Prostate gland (tissue), 2 donors: ENCODE measurements around the gene SHANK3. TPM values are rescaled to one million over a fixed set of nuclear protein-coding genes. Genes with fewer than 3 reads are reported as not detected.

Experiments
- DNase-seq: peaks from one replicate; pipeline ENCODE4 v3.0.0-alpha.2; 2019; ENCODE audit warnings: low spot score
- H3K27ac ChIP-seq, 2 donors: fragments of 200-600 bp; sonication (generic); 2 replicates each; pipeline ENCODE4 v1.5.1; 2017 to 2019
- H3K27me3 ChIP-seq: fragments of 200-600 bp; sonication (generic); replicated peaks from 2 replicates; pipeline ENCODE4 v1.5.1; 2019; ENCODE audit not compliant: insufficient read depth
- H3K36me3 ChIP-seq, 2 donors: fragments of 200-600 bp; sonication (generic); 1 replicate in 1 of 2; 2 replicates in 1 of 2; pipeline versions ENCODE4 v1.5.1 to v1.8.1; 2017 to 2019
- H3K4me1 ChIP-seq: fragments of 200-600 bp; sonication (generic); replicated peaks from 2 replicates; pipeline ENCODE4 v1.5.1; 2019
- H3K4me3 ChIP-seq, 2 donors: fragments of 200-600 bp; sonication (generic); 2 replicates each; pipeline ENCODE4 v1.5.1; 2017 to 2019
- H3K9me3 ChIP-seq: fragments of 200-600 bp; sonication (generic); 2 replicates; pipeline ENCODE4 v1.5.1; 2017
- POLR2A ChIP-seq: fragments of 450-650 bp; IDR thresholded peaks from one replicate; pipeline ENCODE4 v1.6.1; 2016; ENCODE audit warnings: antibody characterized with exemption, mild to moderate bottlenecking
- POLR2AphosphoS5 ChIP-seq: sonication (generic); formaldehyde crosslinking; IDR thresholded peaks from one replicate; pipeline ENCODE4 v1.6.1; 2017; ENCODE audit warnings: antibody characterized with exemption
- WGBS: methylation state at CpG from one replicate; pipeline ENCODE4 v1.1.5; 2018; 5-methylcytosine and 5-hydroxymethylcytosine counted together
- intact Hi-C: fragments of 100-400 bp; cut with DNase I; formaldehyde crosslinking; loops from one replicate; pipeline ENCODE4 v1.14.2; 2022
- total RNA-seq, 2 donors: library from RNA; depleted of rRNA; stranded (reverse); fragments of >200 nt; gene quantifications; one replicate each; pipeline ENCODE4 v1.1.0, GENCODE V29; 2016
- TF ChIP-seq, protein P1 (sequence below), 4 experiments: fragments of 200-600 bp in 2 of 4; fragments of 450-650 bp in 2 of 4; sonication (generic) in 2 of 4; IDR thresholded peaks; 1 replicate in 3 of 4; 2 replicates in 1 of 4; pipeline ENCODE4 v1.5.1; 2016 to 2019; ENCODE audit warnings: antibody characterized with exemption in 4 of 4, mild to moderate bottlenecking in 2 of 4, moderate library complexity in 2 of 4

SHANK3 gene
- total RNA-seq, 2 donors from 2014 or later: 9.1 to 18.3 TPM

- Histone ChIP-seq H3K9me3 (no peaks in the 10 kb centered on the region), H3K4me3 (no peak overlapping the region), H3K36me3 (no peaks in the 10 kb centered on the region), H3K27ac (no peak overlapping the region), H3K4me1 (peaks cover 3% of the 10 kb centered on the region), H3K27me3 (no peaks in the 10 kb centered on the region)
- TF ChIP-seq POLR2AphosphoS5 (no peak), POLR2A (no peak)
- TF ChIP-seq, protein P1, sequence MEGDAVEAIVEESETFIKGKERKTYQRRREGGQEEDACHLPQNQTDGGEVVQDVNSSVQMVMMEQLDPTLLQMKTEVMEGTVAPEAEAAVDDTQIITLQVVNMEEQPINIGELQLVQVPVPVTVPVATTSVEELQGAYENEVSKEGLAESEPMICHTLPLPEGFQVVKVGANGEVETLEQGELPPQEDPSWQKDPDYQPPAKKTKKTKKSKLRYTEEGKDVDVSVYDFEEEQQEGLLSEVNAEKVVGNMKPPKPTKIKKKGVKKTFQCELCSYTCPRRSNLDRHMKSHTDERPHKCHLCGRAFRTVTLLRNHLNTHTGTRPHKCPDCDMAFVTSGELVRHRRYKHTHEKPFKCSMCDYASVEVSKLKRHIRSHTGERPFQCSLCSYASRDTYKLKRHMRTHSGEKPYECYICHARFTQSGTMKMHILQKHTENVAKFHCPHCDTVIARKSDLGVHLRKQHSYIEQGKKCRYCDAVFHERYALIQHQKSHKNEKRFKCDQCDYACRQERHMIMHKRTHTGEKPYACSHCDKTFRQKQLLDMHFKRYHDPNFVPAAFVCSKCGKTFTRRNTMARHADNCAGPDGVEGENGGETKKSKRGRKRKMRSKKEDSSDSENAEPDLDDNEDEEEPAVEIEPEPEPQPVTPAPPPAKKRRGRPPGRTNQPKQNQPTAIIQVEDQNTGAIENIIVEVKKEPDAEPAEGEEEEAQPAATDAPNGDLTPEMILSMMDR (IDR thresholded peaks at IDR 0.05): no peak
- WGBS: 62% methylated on average over 9 of the region's 10 CpGs
- DNase-seq: no peak
- intact Hi-C loops: no loop called here
Observed at GRCh38 chr22:50676661-50677492, 4.3 kb downstream of the SHANK3 start.

DNA sequence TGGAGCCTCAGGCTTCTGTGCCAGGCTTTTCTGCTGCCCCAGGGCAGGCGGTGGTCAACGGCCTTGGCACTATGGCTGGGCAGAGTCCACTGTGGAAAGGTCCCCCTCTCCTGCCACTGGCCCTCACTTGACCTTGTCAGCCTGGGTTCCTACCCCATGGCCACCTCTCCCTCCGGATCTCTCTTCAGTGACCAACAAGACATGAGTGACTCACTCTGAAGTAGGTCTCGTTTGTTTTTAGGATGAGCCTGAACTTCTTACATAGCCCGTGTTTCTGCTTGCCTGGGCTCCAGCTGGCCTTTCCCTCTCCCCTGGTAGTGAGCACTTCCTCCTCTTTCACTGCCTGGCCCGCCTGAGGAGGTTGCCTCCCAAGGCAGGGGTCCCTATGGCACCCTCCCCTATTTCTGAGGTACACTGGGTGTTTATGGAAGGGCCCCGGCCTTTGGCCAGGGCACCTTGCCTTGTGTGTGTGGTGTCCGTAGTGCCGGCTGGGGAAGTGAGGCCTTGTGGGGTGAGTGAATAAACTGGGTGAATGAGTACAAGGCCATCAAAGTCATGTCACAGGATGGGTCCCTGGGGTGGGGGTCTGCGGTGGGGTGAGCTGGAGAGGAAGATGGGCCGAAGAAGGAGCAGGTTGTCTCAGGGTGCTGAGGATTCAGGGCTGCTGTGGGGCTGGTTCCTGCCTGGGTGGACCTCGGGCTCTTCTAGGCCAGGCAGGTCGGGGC is 5.0 kb downstream of the SHANK3 start:
- H3K9me3 ChIP-seq: no peaks in the 10 kb centered on the region

DNA sequence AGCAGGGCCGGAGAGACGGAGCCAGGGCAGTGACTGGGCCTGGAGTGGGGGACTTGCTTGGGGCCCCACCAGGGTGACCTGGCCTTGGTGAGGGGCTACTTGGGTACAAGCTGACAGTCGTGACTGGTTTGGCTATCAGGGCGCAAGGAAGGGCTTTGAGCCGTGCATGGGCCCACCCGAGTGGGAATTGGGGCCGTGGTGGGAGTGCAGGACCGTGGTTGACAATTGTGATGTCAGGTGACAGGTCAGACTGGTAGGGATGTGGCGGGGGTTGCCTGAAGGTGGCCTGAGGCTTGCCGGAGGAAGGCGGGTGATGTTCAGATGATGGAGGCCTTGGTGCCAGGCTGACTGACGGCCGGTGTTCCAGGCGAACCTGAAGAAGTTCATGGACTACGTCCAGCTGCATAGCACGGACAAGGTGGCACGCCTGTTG is 5.6 kb downstream of the SHANK3 start:
- H3K4me3 ChIP-seq: no peak overlapping the region
- no peaks in the 10 kb centered on the region for H3K36me3 ChIP-seq
- WGBS: 93% methylated on average over 17 of the region's 17 CpGs
- no peaks in the 10 kb centered on the region for H3K27me3 ChIP-seq
- H3K27ac ChIP-seq: no peak overlapping the region
- DNase-seq: no peak
- peaks cover 3% of the 10 kb centered on the region for H3K4me1 ChIP-seq
- no peaks in the 10 kb centered on the region for H3K9me3 ChIP-seq
- intact Hi-C loops: no loop called here
- TF ChIP-seq POLR2A (no peak), POLR2AphosphoS5 (no peak)
- TF ChIP-seq, protein P1 (IDR thresholded peaks at IDR 0.05): no peak

More for the DNA sequence above, 5.0 kb downstream of the SHANK3 start:
- no peaks in the 10 kb centered on the region for H3K36me3 ChIP-seq
- no peak overlapping the region for H3K27ac ChIP-seq
- H3K4me1 ChIP-seq: peaks cover 3% of the 10 kb centered on the region
- TF ChIP-seq, protein P1 (IDR thresholded peaks at IDR 0.05): no peak
- no peak for TF ChIP-seq POLR2A
- TF ChIP-seq POLR2AphosphoS5: no peak
- intact Hi-C loops: no loop called here
- 87% methylated on average over 13 of the region's 13 CpGs for WGBS
- no peaks in the 10 kb centered on the region for H3K27me3 ChIP-seq
- H3K4me3 ChIP-seq: no peak overlapping the region
- DNase-seq: no peak

- Histone ChIP-seq H3K27me3 (no peaks in the 10 kb centered on the region), H3K27ac (no peak overlapping the region), H3K36me3 (no peaks in the 10 kb centered on the region), H3K4me3 (no peak overlapping the region), H3K4me1 (no peaks in the 10 kb centered on the region), H3K9me3 (no peaks in the 10 kb centered on the region)
- DNase-seq: no peak
- 89% methylated on average over 28 of the region's 30 CpGs for WGBS
- intact Hi-C loops: no loop called here
- TF ChIP-seq POLR2A: no peak
- no peak for TF ChIP-seq POLR2AphosphoS5
- TF ChIP-seq, protein P1 (IDR thresholded peaks at IDR 0.05): no peak
Observed at GRCh38 chr22:50678651-50679521, 6.3 kb downstream of the SHANK3 start.
